GM21515 (cell line): ENCODE results near the gene PTAFR.
"Not testable (repeated sequence)": the region's sequence is repeated elsewhere in the genome, so short reads cannot be mapped to it uniquely, and the experiment has no call there.

Experiments used
- ATAC-seq: cut with Tn5 transposase; IDR thresholded peaks from one replicate; pipeline ENCODE4 v1.9.1; 2021; ENCODE audit not compliant: unreplicated experiment

The PTAFR gene

GRCh38 chr1:28145728-28146127 lies 30.8 kb downstream of the PTAFR start:
- ATAC-seq: no peak

GRCh38 chr1:28144203-28145135 lies 32.0 kb downstream of the PTAFR start:
- peak; percentile 57 for ATAC-seq

DNA sequence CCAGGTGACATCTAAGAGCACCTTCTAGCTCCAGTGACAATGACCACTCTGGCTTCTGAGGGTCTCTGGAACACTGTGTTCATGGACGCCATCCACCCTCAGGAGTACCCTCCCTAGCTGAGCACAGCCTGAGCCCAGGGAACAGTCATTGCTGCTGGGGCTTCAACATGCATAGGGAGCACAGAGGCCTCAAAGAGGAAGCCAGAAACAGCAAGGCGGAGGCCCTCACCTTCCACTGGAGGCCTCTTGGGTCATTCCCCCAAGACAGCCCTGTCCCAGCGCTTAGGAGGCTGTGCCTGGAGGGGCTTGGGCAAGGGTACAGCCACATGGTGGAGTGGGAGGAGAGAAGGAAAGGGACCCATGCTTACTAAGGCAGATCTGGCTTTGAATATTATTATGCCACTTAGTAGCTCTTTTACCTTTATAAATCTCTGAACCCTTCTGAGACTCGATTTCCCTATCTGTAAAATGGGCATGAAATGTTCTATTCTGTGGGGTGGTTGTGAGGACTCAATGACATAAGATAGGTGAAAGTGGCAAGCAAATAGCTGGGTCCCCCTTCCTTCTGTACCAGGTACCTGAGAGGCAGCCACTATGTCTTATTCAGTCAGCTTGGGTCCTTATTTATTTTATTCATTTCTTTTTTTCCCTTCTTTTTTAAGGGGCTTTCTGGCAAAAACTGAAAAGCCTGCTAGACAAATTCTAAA lies 32.8 kb downstream of the PTAFR start:
- no peak for ATAC-seq

GRCh38 chr1:28141685-28142084 lies 34.8 kb downstream of the PTAFR start:
- no peak for ATAC-seq

DNA sequence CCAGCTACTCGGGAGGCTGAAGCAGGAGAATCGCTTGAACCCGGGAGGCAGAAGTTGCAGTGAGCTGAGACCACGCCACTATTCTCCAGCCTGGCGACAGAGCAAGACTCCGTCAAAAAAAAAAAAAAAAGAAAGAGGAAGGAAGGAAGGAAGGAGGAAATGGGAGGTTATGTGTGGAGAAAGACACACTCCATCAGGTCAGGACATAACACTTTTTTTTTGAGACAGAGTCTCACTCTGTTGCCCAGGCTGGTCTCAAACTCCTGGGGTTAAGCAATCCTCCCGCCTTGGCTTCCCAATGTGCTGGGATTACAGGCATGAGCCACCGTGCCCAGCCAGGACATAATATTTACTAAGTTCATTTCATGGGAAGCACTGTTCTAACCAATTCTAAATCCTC lies 36.6 kb downstream of the PTAFR start:
- not testable (repeated sequence) for ATAC-seq

- ATAC-seq: no peak
Measured at GRCh38 chr1:28139025-28139712, 37.3 kb downstream of the PTAFR start.

- ATAC-seq: no peak
Measured at GRCh38 chr1:28136922-28137613, 39.4 kb downstream of the PTAFR start.

- no peak for ATAC-seq
Measured at GRCh38 chr1:28136169-28136921, 40.1 kb downstream of the PTAFR start.

DNA sequence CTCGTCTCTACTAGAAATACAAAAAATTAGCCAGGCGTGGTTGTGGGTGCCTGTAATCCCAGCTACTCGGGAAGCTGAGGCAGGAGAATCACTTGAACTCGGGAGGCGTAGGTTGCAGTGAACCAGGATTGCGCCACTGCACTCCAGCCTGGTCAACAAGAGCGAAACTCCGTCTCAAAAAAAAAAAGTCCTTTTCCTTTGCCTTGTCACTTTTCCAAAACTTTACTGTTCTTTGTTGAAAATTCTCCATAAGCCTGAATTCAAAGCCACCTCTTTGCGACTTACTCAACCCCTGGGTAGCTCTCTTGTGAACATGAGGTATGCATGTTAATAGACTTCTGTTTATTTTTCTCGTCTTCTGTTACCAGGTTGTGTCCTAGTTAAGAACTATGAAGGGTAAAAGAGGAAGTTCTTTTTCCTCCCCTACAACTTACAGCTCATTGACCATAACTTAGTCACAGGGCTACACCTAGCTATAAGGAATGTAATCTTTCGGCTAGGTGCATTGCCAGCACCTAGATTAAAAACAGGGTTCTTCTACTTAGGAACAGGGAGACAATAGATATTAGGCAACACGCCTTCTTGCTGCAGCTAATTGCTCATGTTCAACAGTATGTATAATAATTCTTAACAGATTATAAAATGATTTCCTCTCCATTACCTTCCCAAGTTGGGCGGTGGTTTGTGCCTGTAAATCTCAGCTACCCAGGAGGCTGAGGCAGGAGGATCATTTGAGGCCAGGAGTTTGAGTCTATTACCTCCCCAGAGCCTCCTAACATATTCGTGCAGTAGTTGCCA lies 40.9 kb downstream of the PTAFR start:
- no peak for ATAC-seq

DNA sequence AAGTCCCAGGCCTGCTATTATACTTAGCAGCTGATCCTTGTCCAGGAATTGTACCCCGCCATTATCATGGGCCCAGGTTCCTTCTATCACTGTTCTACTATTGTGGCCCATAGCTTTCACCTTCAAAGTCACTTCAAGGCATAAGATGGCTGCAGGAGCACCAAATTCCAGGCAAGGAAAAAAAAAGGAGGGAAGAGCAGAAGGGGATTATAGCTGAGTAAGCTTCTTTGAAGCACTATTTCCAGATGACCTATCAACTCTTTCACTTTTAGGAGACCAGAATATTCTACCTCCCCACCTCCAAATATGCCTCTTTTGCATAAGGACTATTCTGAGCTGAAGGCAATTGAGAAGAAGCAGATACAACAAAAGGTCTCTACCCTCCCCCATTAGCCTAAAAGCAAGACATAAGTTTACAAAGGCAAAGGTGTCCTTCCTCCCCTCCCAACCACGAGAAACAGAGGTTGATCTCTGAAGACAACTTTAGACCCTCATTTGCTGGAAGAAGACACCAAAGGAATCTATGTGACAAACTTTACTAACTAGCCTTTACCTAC lies 41.8 kb downstream of the PTAFR start:
- no peak for ATAC-seq

DNA sequence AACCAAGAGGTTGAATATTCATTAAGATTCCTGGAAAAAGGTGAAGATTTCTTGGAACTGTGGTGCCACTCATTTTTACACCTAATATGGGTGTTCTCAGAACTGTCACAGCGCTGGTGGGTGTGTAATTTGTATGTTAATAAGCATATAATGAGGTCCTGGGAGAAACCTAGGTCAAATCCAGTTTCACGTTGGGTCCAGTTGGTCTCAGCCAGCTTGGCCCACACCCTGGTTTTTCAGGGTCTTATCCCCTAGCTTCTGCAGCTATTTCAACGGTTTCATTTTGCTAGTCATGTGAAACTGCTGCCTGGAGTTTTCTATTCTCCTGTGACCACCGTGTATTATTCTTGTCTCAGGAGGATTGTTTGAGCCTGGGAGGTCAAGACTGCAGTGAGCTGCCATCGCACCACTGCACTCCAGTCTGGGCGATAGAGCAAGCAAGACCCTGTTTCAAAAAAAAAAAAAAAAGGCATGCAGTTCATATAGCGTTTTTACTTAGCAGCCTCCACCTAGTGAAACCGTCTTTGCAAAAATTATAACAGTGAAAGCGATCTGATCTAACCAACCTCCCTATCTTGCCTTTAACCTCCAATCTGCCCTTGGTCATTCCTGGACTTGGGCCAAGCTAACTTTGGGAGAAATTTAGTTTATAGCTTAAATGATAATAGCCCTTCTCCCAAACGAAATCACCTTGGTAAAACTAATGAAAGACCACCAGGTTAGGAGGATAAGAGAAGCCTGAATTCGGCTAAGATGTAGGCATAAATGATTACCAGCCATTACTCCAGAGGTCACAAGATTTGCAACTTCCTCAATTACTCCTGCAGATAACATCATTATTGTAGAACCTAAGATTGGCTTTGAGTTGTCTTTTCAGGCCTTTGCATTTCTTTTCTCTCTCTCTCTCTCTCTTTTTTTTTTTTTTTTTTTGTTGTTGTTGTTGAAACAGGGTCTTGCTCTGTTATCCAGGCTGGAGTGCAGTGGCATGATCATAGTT lies 44.0 kb downstream of the PTAFR start:
- no peak for ATAC-seq

DNA sequence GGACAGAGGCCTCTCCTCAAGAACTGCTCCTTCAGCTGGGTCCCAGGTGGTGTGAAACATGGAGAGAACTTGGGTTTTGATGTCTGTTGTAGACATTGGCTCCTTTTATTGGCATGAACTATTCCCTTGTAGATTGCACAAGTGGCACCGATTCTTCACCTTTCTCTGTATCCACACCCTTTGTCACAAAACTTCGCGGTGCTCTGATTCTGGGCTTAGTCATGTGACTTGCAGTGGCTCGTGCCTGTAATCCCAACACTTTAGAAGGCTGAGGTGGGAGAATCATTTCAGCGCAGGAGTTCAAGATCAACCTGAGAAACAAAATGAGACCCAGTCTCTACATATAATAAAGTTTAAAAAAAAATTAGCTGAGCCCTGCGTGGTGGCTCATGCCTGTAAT lies 45.6 kb downstream of the PTAFR start:
- no peak for ATAC-seq

GRCh38 chr1:28129150-28129549 lies 47.3 kb downstream of the PTAFR start:
- no peak for ATAC-seq

- ATAC-seq: peak; percentile 53
Measured at GRCh38 chr1:28127617-28128257, 48.8 kb downstream of the PTAFR start.

DNA sequence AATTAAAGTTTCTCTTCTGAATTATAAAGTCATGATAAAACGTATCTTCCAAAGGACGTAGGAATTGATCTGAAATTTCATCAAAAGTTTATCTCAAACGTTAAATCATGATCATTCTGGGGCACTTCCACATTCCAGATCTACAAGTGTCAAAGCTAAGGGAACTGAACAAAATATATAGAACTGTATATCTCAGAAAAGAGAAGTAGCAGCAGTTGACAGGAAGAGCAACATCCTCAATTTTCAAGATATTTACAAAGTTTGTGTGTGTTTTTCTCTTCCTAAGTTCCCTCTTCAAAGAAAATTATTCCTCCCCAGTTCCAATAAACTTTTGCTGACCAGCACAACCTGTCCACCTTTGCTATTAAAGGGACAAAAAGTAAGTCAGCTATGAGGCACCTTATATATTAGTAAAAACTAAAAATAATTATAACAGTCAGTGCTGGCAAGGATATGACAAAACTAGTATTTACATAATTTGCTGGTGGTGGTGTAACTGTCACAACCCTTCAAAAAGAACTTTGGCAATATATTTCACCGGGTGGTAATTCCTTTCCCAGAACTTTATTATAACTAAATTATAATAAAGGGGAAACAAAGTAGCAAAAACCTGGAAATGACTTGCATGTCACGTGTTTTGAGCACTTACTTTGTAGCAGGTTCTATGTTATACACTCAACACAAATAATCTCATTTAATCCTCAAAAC lies 49.6 kb downstream of the PTAFR start:
- ATAC-seq: no peak

DNA sequence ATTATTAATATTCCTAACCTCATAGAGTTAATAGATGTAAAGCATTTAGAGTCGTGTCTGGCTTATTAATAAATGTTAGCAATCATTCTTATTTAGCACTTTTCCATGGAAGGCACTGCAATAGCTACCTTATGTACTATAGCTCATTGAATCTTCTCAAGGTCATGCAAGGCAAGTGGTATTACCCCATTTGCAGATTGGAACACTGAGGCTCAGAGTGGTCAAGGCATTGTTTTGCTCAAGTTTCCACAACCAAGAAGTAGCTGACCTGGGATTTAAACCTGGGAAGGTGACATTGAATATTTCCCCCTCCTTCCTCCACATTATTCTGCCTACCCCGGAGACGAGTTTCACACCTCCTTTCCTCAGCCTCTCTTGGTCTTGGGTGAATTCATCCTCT lies 50.3 kb downstream of the PTAFR start:
- no peak for ATAC-seq

- ATAC-seq: no peak
Measured at GRCh38 chr1:28123461-28123961, 53.0 kb downstream of the PTAFR start.
